Measurements from ENCODE around the gene ITGA1.

Gene ITGA1

GRCh38 chr5:52875827-52876226 lies 88.1 kb downstream of the ITGA1 start:
- DNase-seq = no peak

- DNase-seq = no peak
These were observed 88.7 kb downstream of the ITGA1 start for GRCh38 chr5:52876456-52876855.

GRCh38 chr5:52878656-52879055 lies 90.9 kb downstream of the ITGA1 start:
- DNase-seq = peak; percentile 20

DNA sequence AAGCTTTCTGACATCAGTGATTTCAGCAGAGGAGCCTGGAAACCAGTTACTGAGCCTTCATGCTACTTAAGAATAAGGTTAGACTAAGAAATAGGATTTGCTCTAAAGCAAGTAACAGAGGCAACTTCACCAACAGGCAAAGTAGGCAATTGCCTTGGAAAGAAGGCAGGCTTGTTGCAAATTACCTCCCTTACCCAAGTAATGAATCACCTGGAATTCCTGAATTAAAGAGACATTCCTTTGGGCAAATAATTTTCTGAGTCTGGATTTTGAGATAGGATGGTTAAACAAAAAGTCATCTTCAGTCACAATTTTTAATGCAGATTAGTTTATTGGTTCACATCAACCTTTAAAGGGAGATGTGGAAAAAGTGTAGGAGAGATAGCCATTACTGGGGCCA lies 92.8 kb downstream of the ITGA1 start:
- DNase-seq = no peak

- DNase-seq = no peak
These were observed 93.8 kb downstream of the ITGA1 start for GRCh38 chr5:52881468-52881867.

DNA sequence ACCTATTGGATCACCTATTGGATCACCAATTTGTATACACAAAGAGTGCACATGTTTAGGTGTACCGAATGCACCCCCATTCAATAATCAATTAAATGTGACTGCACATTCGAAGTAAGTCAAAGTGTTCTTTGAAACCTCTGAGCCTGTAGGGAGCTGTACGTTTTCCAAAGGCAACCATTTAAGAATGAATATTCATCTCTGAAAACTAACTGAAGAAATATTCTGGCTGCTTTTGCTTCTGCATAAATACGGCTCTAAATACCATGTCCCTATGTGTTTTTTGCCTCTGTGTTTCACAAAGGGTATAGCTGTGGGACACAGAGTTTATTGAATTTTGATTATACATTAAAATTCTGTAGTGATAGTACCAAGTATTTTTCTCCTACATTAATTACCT lies 95.4 kb downstream of the ITGA1 start:
- no peak for DNase-seq

DNA sequence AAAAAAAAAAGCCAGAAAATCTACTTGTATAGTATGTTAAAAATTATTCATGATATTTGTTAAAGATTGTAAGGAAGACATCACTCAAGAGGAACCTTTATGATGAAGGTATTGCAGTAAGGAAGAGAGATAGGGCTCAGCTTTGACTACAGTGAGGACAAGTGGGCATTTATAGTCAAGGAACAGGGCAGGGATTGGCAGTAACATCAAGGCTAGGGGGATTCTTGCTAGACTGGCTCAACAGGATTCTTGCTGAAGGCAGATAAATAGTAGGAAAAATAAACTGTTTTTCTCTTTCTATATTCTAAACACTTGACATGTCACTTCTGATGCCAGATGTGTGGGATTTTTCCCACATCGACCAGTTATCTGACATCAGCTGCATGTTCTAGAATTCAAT lies 96.7 kb downstream of the ITGA1 start:
- no peak for DNase-seq

DNA sequence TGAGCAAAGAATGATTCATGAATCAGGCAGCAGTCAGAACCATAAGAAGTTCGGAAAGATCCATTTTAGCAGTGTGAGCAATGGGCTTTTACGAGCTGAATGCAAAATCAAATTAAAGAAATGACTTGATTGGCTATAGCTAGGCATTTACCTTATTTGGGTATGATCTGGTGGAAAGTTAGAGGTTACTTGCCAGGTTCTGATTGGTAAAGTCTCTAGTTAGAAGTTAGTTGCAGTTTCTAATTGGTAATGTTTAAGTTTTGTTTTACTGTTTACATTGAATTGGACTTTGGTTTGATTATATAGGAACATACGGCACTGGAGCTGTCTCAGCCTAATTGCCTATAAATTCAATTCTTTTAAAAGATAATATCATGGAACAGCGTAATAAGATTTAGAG lies 97.9 kb downstream of the ITGA1 start:
- DNase-seq = no peak

DNA sequence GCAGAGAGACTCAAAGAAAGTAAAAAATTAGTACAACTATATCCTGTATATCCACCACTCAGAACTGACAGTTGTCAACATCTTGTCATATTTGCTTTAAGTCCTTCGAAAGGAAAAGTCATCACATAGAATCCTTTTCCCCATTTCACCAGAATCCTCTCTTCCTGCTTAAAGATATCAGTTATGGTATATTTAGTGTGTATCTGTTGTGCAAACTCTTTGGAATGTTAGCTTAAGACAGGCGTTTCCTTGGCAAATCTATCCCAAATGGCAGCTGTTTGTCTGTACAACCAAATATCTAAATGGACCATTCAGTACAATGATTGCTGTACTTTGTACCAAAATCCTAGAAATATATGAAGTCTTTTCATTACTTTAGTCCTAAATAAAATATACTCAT lies 98.5 kb downstream of the ITGA1 start:
- no peak for DNase-seq

- no peak for DNase-seq
These were observed 99.3 kb downstream of the ITGA1 start for GRCh38 chr5:52887066-52887465.

GRCh38 chr5:52888363-52888762 lies 100.6 kb downstream of the ITGA1 start:
- no peak for DNase-seq

DNA sequence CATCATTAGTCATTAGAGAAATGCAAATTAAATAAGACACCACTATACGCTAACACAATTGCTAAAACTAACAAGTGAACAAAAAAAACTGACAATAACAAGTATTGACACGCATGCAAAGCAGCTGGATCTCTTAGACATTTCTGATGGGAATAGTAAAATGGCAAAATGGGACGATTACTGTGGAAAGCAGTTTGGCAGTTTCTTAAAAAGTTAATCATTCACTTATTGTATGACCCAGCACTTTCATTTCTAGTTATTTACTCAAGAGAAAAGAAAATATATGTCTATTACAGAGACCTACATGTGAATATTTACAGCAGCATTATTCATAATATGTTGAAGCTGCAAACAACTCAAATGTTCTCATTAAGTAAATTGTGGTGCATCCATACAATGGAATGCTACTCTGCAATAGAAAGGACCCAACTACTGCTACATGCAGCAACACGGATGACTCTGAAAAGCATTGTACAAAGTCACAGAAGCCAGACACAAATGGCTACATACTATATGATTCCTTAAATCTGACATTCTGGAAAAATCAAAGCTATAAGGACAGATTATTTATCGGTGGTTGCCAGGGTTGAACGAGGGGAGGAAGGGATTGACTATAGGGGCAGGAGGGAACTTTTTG lies 104.6 kb downstream of the ITGA1 start:
- no peak for DNase-seq

DNA sequence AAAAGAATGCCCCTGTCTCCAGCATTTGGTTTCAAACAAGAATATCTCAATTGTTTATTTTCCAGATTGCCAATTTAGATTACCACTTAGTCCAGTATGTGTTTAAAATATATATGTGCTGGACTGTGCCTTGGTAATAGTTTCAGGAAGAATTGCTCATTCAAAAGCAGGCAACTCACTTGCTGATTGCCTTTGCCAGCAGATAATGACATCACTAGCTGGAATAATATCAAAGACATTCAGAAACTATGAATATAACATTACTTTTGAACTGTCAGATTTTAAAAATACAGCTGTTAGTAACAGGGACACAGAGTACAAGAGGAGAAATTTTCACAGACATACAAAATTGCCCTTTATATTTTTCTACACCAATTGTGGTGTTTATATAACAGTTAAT lies 105.4 kb downstream of the ITGA1 start:
- DNase-seq = no peak

DNA sequence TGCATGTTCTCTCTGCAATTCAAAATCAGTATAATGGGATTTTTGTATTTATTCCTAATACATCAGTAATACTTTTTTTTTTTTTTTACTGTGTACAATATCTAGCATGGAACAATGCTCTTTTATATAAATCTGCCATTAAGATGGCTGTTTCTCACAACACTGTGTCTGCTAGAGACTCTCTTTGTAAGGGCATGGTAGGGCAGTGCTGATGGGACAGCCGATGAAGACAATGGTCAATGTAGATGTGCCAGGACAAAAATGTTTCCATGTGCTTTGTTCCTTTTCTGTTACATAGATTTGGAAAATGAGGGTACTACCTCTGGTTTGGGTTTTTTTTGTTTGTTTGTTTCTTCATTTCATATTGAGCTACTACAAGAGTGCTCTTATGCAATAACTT lies 106.1 kb downstream of the ITGA1 start:
- no peak for DNase-seq

- DNase-seq = no peak
These were observed 106.7 kb downstream of the ITGA1 start for GRCh38 chr5:52894451-52894850.

DNA sequence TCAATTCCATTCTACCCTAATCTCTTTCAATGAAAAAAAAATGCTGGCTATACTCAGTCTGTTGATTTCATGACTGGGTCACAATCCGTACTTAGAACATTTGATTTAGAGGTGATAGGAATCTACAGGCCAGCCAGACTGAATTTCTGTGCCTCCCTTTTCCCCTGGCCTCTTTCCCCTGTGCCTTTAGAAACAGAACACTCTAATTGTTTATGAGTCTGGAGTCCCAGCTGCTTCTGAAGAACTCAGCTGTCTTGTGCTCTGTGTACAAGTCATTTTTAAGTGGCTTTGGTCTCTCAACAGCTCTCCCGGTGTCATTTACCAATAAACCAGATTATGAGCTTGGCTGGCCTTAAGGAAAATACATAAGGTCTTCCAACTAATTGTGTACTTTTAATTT lies 107.4 kb downstream of the ITGA1 start:
- DNase-seq = peak; percentile 65

DNA sequence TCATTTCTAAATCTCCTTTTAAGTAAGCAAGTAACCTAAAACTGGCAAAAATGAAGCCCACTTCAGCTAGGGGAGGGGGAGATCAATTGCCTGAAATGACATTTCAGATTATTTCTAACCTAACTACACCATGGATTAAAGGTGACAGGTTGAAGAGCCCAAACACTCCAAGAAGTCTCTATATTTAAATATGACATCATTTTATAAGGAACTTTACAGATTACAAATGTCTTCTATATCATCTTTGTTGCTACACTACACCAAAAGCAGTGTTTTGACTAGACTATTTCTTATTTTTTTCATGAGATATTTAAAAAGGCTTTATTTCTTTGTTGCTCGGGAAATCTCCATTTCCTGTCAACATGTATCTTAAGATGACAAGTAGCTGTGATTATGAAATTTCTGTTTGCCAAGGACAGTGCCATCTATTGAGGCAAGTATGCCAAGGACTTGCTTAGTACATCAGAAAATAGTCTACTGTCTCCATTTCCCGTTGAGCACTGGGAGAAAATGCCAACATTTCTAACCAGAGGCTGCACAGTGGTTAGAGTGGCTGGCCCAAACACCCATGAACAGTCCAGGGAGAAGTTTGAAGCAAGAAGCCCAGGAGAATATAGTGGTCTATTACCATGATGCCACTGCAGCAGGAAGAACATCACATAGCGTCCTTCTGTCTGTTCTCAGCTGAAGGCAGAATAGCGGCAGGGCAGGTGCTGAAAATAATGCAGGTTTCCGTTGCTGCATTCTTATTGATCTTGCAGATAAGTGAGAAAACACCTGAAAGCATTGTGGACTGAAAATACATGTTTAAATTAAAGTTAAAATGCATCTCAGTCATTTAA lies 108.1 kb downstream of the ITGA1 start:
- no peak for DNase-seq

DNA sequence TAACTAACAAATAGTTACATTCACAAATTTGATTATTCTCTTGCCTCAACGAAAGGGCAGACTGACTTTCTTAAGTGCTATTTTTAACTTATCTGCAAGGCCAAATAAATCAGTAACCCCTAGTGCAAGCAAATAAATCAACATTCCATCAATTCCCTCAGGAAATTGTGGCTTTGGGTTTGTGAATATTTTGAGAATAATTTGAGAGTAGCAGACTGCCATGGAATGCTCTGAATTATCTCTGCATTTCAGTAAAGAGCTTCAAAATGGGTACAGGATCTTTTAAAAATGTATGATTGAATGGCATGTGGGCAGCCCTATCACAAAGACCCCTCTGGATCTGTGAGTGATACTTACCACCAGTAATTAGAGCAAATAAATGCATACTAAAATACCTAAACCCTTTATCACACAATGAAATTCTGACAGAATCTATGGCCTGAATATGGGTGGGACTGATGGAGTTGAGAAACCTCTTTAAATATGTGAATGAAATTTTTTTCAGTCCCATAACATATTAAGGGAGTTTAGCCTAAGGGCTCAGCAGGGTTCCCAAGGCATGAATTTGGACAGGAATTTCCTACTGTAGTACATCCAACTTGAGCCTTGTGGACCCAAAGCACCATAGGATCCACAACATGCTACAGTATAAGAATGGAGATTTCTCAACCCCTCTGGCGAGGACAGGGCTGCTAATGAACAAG lies 109.0 kb downstream of the ITGA1 start:
- DNase-seq = no peak

GRCh38 chr5:52897238-52897614 lies 109.5 kb downstream of the ITGA1 start:
- no peak for DNase-seq

- DNase-seq = no peak
These were observed 111.4 kb downstream of the ITGA1 start for GRCh38 chr5:52898961-52899680.

GRCh38 chr5:52903142-52903541 lies 115.4 kb downstream of the ITGA1 start:
- DNase-seq = no peak

DNA sequence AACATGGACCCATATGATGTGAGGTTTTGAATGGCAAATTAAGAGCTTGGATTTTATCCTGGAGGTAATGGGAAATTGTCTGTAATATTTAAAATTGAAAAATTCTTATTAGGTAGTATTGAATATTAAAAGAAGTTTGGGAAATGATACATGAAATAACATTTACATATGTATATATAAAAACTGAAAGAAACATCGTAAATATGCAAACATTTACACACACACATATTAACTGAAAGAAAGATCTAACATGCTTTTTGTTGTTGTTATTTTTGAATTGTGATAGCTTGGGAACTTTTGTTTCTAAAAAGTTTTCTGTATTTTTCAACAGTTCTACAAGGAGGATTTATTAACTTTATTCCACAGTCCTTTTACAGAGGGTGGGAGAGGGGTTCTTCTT lies 118.6 kb downstream of the ITGA1 start:
- no peak for DNase-seq

DNA sequence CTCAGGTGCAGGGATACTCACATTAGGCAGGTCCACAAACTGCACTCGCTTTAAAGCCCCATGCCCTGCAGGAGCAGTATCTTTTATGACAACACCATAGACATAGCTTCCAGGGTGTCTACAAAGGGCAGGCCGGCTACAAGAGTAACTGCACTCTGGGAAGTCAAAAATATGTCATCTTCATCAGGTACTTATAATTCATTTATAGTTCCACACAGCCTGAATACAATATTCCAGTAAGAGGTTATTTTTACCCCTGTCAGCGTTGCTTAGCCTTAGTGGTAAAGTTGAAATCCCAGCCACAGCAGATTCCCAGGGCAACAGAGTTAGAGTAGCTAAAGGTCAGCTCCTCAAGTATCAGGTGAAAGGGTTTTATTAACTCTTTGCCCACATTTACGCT lies 119.1 kb downstream of the ITGA1 start:
- DNase-seq = no peak

Measured in DMS79 (cell line).